ENCODE results near the gene KIAA0232.
"Not testable (repeated sequence)": the region's sequence is repeated elsewhere in the genome, so short reads cannot be mapped to it uniquely, and the experiment has no call there.

DNA sequence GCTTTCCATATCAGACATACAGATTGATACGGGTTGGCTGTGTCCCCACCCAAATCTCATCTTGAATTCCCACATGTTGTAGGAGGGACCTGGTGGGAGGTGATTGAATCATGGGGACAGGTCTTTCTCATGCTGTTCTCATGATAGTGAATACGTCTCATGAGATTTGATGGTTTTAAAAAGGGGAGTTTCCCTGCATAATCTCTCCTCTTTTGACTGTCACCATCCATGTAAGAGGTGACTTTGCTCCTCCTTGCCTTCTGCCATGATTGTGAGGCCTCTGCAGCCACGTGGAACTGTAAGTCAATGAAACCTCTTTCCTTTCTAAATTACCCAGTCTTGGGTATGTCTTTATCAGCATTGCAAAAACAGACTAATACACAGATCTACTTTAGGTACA lies 9.3 kb downstream of the KIAA0232 start:
- TF ChIP-seq, protein P1, sequence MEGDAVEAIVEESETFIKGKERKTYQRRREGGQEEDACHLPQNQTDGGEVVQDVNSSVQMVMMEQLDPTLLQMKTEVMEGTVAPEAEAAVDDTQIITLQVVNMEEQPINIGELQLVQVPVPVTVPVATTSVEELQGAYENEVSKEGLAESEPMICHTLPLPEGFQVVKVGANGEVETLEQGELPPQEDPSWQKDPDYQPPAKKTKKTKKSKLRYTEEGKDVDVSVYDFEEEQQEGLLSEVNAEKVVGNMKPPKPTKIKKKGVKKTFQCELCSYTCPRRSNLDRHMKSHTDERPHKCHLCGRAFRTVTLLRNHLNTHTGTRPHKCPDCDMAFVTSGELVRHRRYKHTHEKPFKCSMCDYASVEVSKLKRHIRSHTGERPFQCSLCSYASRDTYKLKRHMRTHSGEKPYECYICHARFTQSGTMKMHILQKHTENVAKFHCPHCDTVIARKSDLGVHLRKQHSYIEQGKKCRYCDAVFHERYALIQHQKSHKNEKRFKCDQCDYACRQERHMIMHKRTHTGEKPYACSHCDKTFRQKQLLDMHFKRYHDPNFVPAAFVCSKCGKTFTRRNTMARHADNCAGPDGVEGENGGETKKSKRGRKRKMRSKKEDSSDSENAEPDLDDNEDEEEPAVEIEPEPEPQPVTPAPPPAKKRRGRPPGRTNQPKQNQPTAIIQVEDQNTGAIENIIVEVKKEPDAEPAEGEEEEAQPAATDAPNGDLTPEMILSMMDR (IDR thresholded peaks at IDR 0.05; ENCODE audit: poor library complexity), result not testable (repeated sequence)
- not testable (repeated sequence) for TF ChIP-seq EZH2 (IDR thresholded peaks at IDR 0.05; ENCODE audit: borderline replicate concordance); EZH2phosphoT487 (IDR thresholded peaks at IDR 0.05; ENCODE audit: low read depth, severe bottlenecking, unreplicated experiment)
